GM12891 (cell line): Measurements from ENCODE around the gene ISG20L2.

Experiments
- DNase-seq: peaks from one replicate; pipeline ENCODE4 v3.0.0; 2011; ENCODE audit warnings: low spot score; ENCODE audit not compliant: insufficient read length
- FAIRE-seq: peaks from 2 replicates; lab custom pipeline; 2011; peaks lifted over from hg19 to GRCh38; lab: Jason Lieb, UNC
- PAX5 ChIP-seq: IDR thresholded peaks from 2 replicates; pipeline ENCODE4 v1.6.1; 2011; ENCODE audit warnings: low read length, moderate library complexity, mild to moderate bottlenecking; ENCODE audit not compliant: insufficient read depth, severe bottlenecking
- POLR2A ChIP-seq: IDR thresholded peaks from 2 replicates; pipeline ENCODE4 v1.6.1; 2011; ENCODE audit warnings: low read depth, low read length, control low read depth
- POLR2AphosphoS5 ChIP-seq: IDR thresholded peaks from 2 replicates; pipeline ENCODE4 v1.6.1; 2011; ENCODE audit warnings: low read depth, low read length, control low read depth
- POU2F2 ChIP-seq: IDR thresholded peaks from 2 replicates; pipeline ENCODE4 v1.6.1; 2011; ENCODE audit warnings: low read depth, mild to moderate bottlenecking, control low read depth, low read length, moderate library complexity
- SPI1 ChIP-seq: IDR thresholded peaks from 2 replicates; pipeline ENCODE4 v1.6.1; 2011; ENCODE audit warnings: low read depth, low read length, control low read depth
- TAF1 ChIP-seq: IDR thresholded peaks from 2 replicates; pipeline ENCODE4 v1.6.1; 2011; ENCODE audit warnings: low read depth, low read length, control low read depth

The ISG20L2 gene

DNA sequence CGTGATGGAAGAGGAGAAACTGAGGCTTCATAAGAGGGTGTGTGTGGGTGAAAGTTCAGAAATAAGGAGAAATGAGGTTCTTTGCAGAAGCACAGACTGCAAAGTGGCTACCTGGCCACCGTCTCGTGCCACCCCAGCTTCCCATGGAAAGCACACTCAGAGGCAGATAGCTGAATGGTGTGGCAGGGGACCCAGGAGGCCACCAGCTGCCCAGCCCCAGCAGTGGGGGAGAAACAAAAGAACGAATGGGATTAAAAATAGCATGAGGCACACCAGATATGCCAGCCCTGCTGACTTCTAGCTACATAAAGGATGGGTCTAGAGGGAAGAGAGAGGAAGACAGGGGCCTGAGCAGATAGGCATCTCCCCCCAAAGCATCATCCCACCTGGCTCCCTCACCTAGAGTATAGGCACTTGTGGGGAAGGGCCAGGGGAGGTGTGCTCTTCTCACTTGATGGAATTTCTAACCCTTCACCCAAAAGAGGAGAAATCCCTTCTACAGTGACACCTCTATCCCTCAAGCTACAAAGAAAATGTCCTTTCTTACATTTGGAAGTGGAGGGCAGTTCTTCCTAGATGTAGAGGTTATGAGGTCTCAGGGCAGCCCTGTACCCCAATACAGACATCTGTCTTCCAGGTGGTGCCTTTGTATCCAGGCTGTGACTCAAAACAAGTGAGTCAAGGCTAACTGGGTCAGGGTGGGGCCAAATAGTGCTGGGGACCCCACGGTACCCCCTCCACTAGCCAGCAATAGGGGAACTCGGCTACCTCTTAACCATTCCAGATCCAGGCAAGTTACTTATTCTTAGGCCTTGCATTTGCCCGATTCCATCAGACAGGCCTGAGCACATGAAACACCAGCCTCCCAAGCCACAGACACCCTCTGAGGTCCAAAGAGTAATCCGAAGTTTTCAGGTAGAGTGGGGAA is 19.4 kb upstream of the ISG20L2 start:
- no peak for DNase-seq
- FAIRE-seq = no peak
- TF ChIP-seq TAF1 = no peak
- no peak for TF ChIP-seq POLR2A
- TF ChIP-seq POU2F2 = no peak
- no peak for TF ChIP-seq SPI1
- TF ChIP-seq POLR2AphosphoS5 = no peak
- no peak for TF ChIP-seq PAX5

DNA sequence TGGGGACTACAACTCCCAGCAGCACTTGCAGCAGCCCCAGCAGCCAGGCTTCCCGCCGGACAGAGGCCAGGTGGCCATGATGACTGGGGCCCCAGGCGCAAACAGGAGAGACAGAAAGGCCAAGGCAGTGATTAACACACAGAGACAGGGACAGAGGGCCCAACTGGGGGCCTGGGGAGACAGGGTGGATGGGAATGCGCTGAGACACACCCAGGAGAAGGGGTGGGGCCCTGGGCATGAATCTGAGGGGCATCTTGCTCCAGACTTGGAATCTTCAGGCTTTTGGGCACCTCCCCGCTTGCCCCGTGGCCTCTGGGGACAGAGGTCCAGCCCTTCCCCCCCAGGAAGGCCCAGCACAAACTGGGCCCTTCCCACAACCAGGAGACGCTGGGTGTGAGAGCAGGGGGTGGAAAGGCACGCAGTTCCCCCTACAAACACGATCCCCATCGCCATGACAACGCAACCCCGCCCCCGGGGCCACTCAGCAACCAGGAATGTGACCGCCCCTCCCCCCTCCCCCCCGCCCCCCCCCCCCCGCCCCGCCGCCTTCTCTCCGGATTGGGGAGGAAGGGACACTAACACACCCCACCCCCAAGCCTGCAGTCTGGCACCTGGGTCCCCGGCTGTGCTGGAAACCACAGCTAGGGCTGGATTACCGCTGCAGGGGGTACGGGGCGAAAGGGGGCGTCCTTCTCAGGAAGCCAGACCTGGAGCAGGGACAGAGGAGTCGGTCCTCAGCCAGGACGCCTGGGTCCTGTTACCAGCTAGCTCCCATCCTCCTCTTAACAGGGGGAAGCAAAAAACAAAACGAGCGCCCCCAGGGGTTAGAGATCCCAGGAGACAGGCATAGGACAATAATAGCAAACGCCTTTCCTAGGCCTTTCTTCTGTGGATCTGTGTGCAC is 18.4 kb upstream of the ISG20L2 start:
- FAIRE-seq = no peak

DNA sequence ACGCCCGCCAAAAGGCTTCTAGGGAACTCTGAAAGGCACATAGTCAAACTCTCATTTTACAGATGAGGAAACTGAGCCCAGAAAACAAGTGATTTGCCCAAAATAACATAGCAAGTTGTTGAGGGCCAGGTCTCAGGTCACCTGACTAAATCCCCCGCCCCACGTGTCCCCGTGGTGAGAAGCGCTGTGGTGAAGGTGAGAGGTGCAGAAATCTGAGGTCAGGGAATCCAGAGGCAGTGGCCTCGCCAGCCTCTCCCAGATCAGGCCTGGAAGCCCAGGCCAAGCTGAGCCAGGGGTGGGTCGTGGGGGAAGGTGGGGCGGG is 17.8 kb upstream of the ISG20L2 start:
- no peak for FAIRE-seq
- TF ChIP-seq SPI1 (no peak), POU2F2 (no peak), POLR2A (no peak), TAF1 (no peak)

More for the DNA sequence above, 18.4 kb upstream of the ISG20L2 start:
- DNase-seq = peak; percentile 49
- TF ChIP-seq TAF1 (0 out of 2 replicates have a peak, but pooled peaks have one; percentile 34), PAX5 (no peak), POU2F2 (peak; percentile 26; the same call in 1 of the 2 replicates), SPI1 (no peak), POLR2AphosphoS5 (no peak), POLR2A (no peak)

DNA sequence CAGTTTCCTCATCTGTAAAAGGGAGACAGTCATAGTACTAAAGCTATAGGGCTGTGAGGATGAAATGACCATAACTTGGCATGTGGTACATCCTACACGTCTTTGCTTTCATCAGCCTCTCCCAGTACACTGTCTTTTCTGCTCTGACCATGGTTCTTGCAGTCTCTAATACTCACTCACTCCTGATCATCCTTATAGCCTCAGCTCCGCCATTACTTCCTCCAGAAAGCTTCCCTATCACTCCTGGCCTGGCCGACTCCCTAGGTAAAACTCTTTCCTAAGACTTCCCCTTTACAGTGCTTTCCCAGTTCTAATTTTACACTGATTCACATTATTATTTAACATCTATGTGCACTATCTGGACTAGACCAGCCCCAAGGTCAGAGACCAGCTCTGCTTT is 17.3 kb upstream of the ISG20L2 start:
- DNase-seq = no peak
- TF ChIP-seq SPI1 = no peak
- no peak for TF ChIP-seq PAX5
- TF ChIP-seq POLR2AphosphoS5 = no peak
- no peak for TF ChIP-seq TAF1
- no peak for TF ChIP-seq POU2F2
- TF ChIP-seq POLR2A = no peak
- FAIRE-seq = no peak

More for the DNA sequence above, 17.8 kb upstream of the ISG20L2 start:
- DNase-seq = no peak

DNA sequence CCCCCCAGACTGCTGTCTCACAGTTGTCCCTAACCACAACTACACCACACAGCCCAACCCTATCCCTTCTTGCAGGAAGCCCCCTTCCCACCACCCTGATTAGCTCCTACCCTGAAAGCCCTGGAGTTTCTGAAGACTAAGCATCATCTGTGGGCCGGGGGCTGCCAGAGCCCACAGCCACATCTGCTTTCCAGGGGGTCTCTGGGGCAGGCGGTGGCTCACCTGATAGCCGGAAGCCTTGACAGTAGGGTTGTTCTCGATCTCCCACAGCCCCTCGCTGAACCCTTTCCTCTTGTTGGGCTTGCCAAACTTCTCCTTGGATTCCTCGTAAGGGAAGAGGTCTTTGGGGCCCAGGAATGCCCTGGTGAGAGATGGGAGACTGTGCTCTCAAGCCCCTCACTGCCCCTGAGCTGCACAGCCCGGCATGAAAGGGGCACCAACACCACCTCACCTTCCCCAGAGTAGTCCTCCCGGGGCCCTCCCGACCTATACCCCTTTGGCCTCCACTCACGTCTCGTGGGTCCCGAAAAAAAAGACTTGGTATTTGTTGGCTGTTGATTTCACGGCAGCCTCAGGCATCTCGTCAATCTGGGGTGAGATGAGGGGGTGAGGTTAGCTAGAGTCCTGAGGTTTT is 16.3 kb upstream of the ISG20L2 start:
- DNase-seq = no peak
- no peak for TF ChIP-seq POLR2AphosphoS5
- TF ChIP-seq POU2F2 = no peak
- TF ChIP-seq TAF1 = no peak
- no peak for TF ChIP-seq PAX5
- TF ChIP-seq SPI1 = no peak
- no peak for TF ChIP-seq POLR2A
- FAIRE-seq = no peak

DNA sequence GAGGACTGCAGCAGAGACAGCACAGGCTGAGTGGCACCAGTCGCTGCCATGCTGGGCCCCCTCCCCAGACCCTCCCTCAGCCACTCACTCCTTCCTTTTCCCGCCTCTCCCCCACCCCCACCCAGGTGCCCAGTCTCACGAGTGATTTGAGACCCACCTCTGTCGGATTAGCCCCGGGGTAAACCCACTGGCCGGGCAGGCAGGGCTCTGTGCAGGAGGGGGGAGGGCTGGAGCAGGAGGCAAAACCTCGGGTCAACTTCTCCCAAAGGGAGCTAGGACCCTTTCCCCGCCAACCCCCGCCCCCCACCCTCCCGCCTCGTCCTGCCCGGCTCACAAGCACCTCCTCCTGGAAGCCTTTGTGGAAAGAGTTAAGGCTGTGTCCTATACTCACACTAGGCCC is 15.8 kb upstream of the ISG20L2 start:
- no peak for FAIRE-seq
- DNase-seq = no peak
- TF ChIP-seq TAF1 (no peak), POLR2AphosphoS5 (no peak), POU2F2 (no peak), POLR2A (no peak), PAX5 (no peak), SPI1 (no peak)

DNA sequence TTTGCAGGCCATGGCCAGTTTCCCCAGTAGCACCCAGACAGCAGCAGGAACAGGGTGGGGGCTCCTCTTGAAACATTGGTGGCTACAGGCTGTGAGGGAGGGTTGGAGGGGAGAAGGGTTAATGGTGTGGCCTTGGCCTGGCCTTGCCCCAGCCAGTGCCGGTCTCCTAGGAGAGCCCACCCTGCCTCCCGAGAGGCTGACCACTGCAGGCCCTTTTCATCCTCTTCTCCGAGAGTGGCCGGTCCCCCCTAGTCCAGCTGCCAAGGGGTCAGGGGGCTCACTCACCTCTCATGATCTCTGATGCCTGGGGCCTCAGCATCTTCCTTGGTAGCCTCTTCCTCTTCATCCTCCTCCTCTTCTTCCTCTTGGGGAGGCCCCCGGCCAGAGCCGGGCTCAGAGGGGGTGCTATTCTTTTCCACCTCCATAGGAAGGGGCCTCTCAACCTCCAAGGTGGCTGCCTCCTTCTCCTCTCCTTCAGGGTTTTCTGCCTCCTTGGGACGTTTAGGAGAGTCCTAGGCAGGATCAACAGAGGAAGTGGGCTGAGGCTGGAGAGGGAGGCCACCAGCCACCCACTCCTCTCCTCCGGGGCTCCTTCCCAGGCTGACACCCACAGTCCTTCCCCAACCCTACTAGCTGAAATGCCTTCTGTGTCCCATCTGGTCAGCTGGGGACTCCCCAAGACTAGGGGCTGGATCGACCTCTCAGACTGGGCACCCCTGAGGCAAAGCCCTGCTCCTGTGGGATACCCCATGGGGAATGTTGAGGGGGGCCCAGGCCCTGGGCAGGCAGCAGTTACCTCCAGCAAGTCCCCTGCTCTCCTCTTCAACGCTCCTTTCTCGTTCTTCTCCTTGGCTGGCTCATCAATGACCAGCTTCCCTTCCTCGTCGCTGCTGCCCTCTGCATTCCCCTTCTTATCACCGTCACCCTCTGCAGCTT is 15.1 kb upstream of the ISG20L2 start:
- DNase-seq = no peak
- FAIRE-seq = no peak
- TF ChIP-seq POU2F2 = no peak
- no peak for TF ChIP-seq POLR2A
- TF ChIP-seq TAF1 = no peak
- TF ChIP-seq PAX5 = no peak
- no peak for TF ChIP-seq POLR2AphosphoS5
- TF ChIP-seq SPI1 = no peak

DNA sequence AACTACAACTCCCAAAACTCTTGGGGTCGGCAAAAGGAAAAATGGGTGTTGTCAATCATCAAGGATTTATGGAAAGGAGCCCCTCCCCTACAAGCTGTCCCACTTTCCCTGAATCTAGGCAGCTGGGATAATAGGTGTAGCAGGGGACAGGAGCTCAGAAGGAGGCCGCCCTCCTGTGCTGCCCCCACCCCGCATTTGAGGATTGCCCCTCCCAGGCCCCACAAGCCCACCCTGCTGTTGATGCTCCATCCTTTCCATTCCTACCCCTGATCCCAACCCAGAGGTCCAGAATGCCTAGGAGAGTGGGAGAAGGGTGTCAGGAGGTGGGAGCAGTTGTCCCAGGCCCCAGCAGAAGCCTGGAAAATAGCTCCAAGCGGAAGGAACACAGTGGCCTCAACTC is 14.2 kb upstream of the ISG20L2 start:
- DNase-seq = no peak
- no peak for TF ChIP-seq POLR2AphosphoS5
- no peak for TF ChIP-seq POU2F2
- TF ChIP-seq PAX5 = no peak
- TF ChIP-seq SPI1 = no peak
- no peak for TF ChIP-seq POLR2A
- no peak for TF ChIP-seq TAF1
- FAIRE-seq = no peak
